CD4-positive, alpha-beta T cell treated with Interleukin-6 at 100 ng/mL for 8 hours (primary cell): Measurements from ENCODE around the gene MEIS1.

Source experiments
- DNase-seq: peaks from one replicate; pipeline ENCODE4 v3.0.0-alpha.2; 2020; ENCODE audit warnings: mixed read lengths, low spot score

MEIS1 gene

GRCh38 chr2:66580166-66581049, 145.5 kb downstream of the MEIS1 start:
- DNase-seq = no peak

GRCh38 chr2:66581339-66582103, 146.6 kb downstream of the MEIS1 start:
- DNase-seq = no peak

- DNase-seq = no peak
Observed at GRCh38 chr2:66582104-66582986, 147.4 kb downstream of the MEIS1 start.

GRCh38 chr2:66582987-66583880, 148.3 kb downstream of the MEIS1 start:
- no peak for DNase-seq

GRCh38 chr2:66583881-66584280, 149.0 kb downstream of the MEIS1 start:
- no peak for DNase-seq

- no peak for DNase-seq
Observed at GRCh38 chr2:66585587-66585986, 150.7 kb downstream of the MEIS1 start.

GRCh38 chr2:66587216-66587615, 152.3 kb downstream of the MEIS1 start:
- DNase-seq = no peak

GRCh38 chr2:66594001-66594400, 159.1 kb downstream of the MEIS1 start:
- no peak for DNase-seq

GRCh38 chr2:66595556-66595955, 160.6 kb downstream of the MEIS1 start:
- no peak for DNase-seq

- DNase-seq = no peak
Observed at GRCh38 chr2:66596256-66596655, 161.3 kb downstream of the MEIS1 start.

- DNase-seq = no peak
Observed at GRCh38 chr2:66601624-66602023, 166.7 kb downstream of the MEIS1 start.

- no peak for DNase-seq
Observed at GRCh38 chr2:66602341-66602740, 167.4 kb downstream of the MEIS1 start.

GRCh38 chr2:66604326-66604725, 169.4 kb downstream of the MEIS1 start:
- no peak for DNase-seq

GRCh38 chr2:66604976-66605375, 170.1 kb downstream of the MEIS1 start:
- DNase-seq = no peak

GRCh38 chr2:66607152-66607551, 172.2 kb downstream of the MEIS1 start:
- no peak for DNase-seq
